Suppressor macrophage treated with lipopolysaccharide for 1 hour (primary cell): ENCODE measurements around the gene ZNF765.
"Not testable (repeated sequence)": the region's sequence is repeated elsewhere in the genome, so short reads cannot be mapped to it uniquely, and the experiment has no call there.

Source experiments
- DNase-seq, 3 donors: peaks; one replicate each; pipeline ENCODE4 v3.0.0-alpha.2; 2020 to 2022

The ZNF765 gene

DNA sequence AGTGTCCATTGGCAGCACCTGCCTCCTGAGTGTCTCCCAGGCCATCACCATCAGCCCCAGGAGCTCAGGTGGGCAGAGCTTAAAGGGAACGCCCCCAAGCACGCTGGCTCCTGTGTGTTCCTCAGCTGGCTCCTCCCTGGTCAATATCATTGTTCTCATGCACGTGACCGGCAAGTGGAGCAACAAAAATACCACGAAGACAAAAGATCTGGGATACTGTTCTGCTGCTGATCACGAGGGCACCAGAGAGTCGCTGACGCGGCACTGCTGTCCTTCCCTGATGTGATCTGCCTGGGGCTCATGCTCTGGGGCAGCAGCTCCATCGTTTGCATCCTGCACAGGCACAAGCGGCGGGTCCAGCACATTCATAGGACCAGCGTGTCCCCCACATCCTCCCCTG lies 28.1 kb downstream of the ZNF765 start:
- not testable (repeated sequence) for DNase-seq

DNA sequence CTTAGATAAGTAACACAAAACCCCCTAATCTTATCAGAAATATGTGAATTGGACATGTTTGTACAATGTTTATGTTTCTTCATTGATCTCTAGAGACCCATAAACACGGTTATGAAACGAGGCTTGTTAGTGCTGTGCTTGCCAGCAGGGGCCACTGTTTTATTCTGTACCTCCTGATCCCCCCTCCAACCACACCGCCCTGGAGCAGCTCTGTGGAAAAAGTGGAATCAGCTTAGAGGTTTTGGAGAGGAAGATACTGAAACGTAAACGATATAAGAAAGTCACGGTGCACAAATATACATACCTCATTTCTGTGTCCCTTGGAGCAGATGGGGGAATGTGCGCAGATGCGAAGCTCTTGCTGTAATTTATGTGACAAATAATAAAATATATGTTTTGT lies 28.7 kb downstream of the ZNF765 start:
- peak in 2 of 3 donors; percentile 2 to 8 for DNase-seq

DNA sequence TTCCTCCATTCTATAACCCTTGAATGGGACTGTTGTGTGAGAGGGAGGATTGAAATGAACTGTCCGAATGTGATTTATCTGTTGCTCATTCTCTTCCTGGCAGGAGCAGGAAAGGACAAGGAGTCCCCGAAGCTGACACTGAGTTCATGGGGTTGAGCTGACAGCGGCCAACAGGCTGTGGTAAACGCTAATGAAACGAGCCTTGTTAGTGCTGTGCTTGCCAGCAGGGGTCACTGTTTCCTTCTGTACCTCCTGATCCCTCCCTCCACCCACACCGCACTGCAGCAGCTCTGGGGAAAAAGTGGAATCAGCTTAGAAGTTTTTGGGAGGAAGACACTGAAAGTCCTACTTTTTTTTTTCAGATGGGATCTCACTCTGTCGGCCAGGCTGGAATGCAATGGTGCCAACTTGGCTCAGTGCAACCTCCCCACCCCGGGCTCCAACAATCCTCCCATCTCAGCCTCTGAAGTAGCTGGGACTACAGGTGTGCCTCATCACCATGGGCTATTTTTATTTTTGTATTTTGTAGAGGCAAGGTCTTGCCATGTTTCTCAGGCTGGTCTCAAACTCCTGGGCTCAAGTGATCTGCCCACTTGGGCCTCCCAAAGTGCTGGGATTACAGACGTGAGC lies 30.1 kb downstream of the ZNF765 start:
- DNase-seq = peak; percentile 82 to 92 (median 89)

DNA sequence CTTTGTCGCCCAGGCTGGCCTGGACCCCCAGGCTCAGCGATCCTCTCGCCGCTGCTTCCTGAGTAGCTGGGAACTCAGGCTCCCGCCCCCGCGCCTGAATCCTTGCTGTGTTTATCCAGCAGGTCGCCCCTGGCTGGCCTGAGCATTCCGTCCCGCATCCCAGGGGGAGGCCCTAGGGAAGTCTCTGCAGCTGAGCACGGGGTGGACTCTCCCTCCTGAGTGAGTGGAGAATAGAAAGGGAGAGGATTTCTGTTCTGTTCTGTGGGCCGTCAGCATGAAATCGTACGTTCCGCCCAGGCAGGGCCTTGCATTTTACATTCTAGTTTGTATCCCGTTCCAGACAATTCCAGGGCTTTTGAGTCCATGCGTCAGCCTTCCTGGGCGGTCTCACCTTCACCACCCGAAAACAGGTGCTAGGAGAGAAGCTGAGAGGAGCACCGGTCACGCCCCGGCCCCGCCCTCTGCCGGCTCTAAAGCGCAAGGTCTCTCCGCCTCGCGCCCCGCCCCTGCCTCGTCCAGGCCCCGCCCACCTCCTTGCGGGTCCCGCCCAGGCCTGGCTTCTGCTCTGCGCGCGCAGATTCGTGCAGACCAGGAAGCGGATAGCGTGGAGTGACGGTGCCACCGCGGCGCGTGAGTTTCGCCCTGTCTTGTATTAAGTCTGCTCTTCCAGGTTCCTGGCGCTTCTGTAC lies 36.6 kb downstream of the ZNF765 start, which contains the start of gene ZNF761:
TSS of gene ZNF761 (plus strand) at position 586 of the 689 bp plus-strand sequence. CDS start 15,285 bp downstream, outside the sequence.
- DNase-seq = peak; percentile 95 to 99 (median 98)

DNA sequence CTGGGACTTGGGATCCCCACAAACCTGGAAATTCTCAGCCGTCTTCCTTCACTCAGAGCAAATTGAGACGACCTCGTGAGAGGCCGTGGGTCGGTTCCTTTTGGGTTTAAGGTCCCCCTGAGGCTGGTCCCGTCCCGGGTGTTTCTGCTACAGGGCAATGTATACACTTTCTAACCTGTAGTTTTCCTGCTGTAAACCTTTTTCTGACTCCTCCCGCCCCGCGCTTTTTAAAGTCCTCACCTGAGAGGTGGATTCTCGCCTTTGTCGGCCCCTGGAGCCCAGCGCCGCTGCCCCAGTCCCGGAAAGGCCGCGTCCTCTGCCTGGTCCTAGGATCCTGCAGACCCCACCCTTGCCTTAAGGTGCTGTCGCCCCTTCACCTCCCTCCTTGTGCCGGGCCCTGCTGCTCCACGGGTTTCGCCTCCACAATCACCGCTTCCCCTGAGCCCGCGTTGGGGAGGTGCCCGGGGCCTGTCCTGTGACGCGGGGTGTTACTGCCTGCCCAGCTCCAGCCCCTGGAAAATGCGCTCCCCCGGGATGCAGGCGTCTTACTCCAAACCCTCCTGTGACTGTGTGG lies 37.2 kb downstream of the ZNF765 start:
- peak in 2 of 3 donors; percentile 34 to 42 for DNase-seq

DNA sequence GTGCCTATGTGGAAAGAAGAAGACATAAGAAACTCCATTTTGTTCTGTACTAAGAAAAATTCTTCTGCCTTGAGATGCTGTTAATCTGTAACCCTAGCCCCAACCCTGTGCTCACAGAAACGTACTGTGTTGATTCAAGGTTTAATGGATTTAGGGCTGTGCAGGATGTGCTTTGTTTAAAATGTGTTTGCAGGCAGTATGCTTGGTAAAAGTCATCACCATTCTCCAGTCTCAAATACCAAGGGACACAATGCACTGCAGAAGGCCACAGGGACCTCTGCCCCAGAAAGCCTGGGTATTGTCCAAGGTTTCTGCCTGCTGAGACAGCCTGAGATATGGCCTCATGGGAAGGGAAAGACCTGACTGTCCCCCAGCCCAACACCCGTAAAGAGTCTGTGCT lies 48.9 kb downstream of the ZNF765 start:
- DNase-seq = not testable (repeated sequence)

DNA sequence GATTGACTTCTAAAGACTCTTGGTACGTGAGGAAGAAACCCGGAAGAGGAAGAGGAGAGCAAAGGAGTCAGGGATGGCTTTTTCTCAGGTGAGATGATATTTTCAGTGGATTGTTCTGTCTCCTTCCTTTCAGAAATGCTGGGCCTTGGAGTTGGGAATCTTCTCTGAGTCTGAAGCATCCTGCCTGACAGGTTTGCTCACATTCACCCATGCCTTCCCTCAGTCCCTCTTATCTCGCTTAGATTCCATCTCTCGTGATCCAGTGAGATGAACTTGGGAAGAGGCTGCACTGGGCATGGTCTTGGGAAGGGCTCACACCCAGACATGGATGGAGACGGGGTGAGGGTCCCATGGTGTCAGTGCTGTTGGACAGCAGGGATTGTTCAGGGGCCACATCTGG lies 52.2 kb downstream of the ZNF765 start:
- not testable (repeated sequence) for DNase-seq

DNA sequence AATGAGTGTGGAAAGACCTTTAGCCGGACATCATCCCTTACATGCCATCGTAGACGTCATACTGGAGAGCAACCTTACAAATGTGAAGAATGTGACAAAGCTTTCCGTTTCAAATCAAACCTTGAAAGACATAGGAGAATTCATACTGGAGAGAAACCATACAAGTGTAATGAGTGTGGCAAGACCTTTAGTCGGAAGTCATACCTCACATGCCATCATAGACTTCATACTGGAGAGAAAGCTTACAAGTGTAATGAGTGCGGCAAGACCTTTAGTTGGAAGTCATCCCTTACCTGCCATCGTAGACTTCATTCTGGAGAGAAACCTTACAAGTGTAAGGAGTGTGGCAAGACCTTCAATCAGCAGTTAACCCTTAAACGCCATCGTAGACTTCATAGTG lies 60.9 kb downstream of the ZNF765 start:
- no peak for DNase-seq

DNA sequence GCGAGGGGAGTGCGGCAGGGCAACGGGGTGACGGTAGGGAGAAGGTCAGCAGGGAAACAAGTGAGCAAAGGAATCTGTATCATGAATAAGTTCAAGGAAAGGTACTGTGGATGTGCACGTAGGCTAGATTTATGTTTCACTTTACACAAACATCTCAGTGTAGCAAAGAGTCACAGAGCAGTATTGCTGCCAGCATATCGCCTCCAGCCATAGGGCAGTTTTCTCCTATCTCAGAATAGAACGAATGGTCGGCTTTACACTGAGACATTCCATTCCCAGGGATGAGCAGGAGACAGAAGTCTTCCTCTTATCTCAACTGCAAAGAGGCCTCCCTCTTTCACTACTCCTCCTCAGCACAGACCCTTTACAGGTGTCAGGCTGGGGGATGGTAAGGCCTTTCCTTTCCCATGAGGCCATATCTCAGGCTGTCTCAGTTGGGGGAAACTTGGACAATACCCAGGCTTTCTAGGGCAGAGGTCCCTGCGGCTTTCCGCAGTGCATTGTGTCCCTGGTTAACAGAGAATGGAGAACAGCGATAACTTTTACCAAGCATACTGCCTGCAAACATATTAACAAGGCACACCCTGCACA lies 65.3 kb downstream of the ZNF765 start:
- not testable (repeated sequence) for DNase-seq

DNA sequence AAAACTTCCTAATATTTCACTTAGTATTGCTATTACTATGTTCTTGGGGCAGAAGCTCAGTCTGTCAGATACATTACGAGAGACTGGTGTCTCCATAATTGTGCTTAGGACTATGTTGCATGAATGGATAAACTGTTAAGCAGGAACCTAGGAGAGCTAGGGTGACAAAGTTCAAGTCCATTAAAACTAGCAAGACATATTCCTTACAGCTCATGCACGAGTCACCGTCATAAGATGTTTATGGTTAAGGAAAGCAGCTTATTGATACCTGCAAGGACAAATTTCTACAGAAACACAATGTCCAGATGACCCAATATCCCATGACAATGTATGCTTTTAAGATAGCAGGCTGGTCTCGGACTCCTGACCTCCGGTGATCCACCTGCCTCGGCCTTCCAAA lies 66.9 kb downstream of the ZNF765 start:
- no peak for DNase-seq

DNA sequence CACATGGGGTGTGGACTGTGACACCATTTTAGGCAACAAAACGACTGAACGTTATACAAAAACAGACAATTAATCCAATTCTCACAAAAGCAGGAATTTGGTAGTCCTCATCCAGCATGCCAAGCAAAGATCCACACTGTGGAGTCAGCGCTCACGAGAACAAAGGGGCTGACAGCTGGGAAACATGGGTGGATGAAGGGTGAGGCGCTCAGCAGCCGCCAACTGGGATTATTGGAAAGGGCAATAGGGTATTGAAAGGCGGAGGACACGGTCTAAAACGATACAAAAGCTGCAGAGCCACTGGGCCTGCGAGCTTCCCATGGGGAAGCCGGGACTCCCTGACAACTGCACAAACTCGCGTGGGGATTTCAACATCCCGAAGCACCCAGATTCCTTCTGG lies 67.9 kb downstream of the ZNF765 start:
- DNase-seq = no peak

DNA sequence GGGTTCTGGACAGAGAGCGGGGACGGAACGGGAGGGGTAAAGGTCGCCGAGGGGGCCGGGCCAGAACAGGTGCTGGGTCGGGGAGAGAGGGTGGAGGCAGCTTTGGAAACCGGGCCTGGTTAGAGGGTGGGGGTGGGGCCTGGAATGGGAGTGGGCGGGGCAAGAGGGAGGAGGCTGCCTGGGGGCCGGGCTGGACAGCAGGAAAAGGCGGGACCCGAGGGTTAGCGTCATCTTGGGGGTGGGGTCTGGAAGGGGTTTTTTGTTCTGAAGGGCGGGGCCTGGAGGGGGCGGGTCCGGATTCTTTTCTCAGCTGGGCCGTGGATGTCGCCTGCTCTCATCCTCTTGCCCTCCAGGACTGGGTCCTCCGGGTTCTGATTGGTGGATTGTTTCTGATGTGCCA lies 68.3 kb downstream of the ZNF765 start:
- DNase-seq = peak; percentile 11 to 32 (median 20)

DNA sequence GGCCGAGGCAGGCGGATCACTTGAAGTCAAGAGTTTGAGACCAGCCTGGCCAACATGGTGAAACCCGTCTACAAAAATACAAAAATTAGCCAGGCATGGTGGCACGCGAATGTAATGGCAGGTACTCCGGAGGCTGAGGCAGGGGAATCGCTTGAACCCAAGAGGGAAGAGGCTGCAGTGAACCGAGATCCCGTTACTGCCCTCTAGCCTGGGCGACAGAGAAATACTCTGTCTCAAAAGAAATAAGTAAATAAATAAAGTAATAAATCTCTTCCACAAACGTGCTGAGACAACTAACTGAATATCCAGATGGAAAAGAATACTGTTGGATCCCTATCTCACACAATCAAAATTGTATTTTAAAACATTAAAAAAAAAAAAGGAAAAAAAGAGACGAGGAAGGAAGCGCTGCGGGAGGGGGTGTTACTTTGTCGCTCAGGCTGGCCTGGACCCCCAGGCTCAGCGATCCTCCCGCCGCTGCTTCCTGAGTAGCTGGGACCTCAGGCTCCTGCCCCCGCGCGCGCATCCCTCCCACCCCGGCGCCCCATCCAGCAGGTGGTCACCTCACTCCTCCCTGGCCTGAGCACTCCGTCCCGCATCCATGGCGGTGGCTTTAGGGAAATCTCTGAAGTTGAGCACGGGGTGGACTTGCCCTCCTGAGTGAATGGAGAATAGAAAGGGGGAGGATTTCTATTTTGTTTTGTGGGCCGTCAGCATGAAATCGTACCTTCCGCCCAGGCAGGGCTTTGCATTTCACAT lies 72.0 kb downstream of the ZNF765 start:
- DNase-seq = no peak

DNA sequence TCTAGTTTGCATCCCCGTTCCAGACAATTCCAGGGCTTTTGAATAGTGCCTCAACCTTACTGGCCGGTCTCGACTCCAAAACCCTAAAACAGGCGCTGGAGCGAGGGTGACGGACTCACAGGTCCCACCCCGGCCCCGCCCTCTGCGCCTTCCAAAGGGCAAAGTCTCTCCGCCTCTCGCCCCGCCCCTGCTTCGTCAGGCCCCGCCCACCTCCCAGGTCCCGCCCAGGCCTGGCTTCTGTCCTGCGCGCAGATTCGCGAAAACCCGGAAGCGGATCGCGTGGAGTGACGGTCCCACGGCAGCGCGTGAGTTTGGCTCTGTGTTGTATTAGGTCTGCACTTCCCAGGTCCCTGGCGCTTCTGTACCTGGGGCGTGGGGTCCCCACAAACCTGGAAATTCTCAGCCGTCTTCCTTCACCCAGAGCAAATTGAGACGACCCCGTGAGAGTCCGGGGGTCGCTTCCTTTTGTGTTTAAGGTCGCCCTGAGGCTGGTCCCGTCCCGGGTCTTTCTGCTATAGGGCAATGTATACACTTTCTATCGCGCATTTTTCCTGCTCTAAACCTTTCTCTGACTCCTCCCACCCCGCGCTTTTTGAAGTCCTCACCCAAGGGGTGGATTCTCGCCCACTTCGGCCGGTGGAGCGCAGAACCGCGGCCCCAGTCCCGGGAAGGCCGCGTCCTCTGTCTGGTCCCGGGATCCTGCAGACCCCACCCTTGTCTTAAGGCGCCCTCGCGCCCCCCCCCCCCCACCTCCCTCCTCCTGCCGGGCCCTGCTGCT lies 72.7 kb downstream of the ZNF765 start, which contains the start of gene ZNF813:
TSS of gene ZNF813 (plus strand) at position 249 of the 778 bp plus-strand sequence. CDS start 16,090 bp downstream, outside the sequence.
- DNase-seq = peak; percentile 92 to 98 (median 98)

DNA sequence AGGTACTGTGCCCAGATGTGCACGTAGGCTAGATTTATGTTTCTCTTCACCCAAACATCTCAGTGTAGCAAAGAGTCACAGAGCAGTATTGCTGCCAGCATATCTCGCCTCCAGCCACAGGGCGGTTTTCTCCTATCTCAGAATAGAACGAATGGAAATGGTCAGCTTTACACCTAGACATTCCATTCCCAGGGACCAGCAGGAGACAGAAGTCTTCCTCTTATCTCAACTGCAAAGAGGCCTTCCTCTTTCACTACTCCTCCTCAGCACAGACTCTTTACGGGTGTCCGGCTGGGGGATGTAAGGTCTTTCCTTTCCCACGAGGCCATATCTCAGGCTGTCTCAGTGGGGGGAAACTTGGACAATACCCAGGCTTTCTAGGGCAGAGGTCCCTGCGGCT lies 73.7 kb downstream of the ZNF765 start:
- not testable (repeated sequence) for DNase-seq

DNA sequence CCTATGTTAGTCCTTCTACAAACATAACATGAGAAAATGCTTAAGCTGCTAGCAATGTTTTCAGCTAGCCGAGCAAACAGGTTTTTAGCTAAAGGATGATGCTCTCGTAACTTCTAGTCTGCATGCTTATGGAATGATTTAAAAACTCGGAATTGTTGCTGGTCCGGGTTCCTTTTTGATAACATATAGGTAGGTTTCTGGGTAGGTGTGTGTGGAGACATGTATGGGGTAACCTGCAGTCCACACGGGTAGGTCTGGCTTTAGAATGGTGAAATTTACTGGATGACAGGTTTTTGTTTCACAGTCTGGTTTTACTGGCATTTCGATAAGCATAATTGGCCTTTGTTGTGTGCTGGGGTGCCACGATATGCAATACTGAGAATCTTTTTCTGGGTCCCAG lies 77.0 kb downstream of the ZNF765 start:
- DNase-seq = no peak

DNA sequence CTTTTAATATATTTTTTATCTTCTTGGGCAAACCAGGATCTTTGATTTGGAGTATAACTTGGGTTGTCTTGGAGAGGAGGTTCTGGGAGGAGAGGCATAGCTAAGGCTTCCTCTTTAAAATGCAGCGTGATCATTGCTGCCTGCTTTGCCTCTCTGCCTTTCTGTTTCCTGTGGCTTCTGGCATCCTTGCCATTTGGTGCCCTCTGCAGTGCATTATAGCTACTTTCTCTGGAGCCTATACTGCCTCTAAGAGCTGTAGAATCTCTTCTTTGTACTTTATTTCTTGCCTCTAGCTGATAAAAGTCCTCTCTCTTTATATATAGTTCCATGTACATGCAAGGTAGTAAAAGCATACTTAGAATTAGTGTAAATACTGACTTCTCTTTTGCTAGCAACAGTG lies 79.9 kb downstream of the ZNF765 start:
- not testable (repeated sequence) for DNase-seq

DNA sequence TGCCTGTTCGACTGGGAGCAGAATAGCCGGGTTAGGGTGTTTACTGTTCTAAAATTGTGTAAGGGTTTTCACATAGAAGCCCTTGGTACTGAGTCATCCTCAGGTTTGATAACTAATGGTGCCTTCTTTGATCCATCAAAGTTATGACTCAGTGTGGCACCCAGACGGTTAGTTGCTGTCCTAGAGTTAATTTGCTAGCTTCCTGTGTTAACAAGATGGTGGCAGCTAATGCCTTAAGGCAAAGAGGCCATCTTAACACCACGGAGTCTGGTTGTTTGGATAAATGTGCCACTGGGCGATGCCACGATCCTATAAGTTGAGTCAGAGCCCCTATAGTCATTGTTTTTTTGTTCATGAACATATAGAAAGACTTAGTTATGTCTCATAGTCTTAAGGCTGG lies 80.5 kb downstream of the ZNF765 start:
- DNase-seq = not testable (repeated sequence)
